Duodenal mucosa (tissue), 2 donors: ENCODE data around the gene PNMA6E.

Experiments
- H3K27ac ChIP-seq: one replicate; pipeline ENCODE4 v1.7.0; 2013; ENCODE audit warnings: low read depth, low read length
- H3K27me3 ChIP-seq, 2 donors: one replicate each; pipeline ENCODE4 v1.7.0; 2013; ENCODE audit warnings: low read length in 2 of 2, control low read depth in 1 of 2; ENCODE audit not compliant: insufficient read depth in 2 of 2, control insufficient read depth in 1 of 2
- H3K36me3 ChIP-seq, 2 donors: one replicate each; pipeline ENCODE4 v1.7.0; 2013; ENCODE audit warnings: low read length in 2 of 2, control low read depth in 1 of 2; ENCODE audit not compliant: insufficient read depth in 2 of 2, control insufficient read depth in 1 of 2
- H3K4me1 ChIP-seq, 2 donors: one replicate each; pipeline ENCODE4 v1.7.0; 2013; ENCODE audit warnings: low read length in 2 of 2, control low read depth in 1 of 2; ENCODE audit not compliant: insufficient read depth in 2 of 2, control insufficient read depth in 1 of 2
- H3K4me3 ChIP-seq, 2 donors: one replicate each; pipeline ENCODE4 v1.7.0; 2013; ENCODE audit warnings: low read length in 2 of 2, low read depth in 1 of 2
- H3K9ac ChIP-seq, 2 donors: one replicate each; pipeline ENCODE4 v1.7.0; 2013; ENCODE audit warnings: low read length in 2 of 2, low read depth in 1 of 2
- H3K9me3 ChIP-seq, 2 donors: one replicate each; pipeline ENCODE4 v1.7.0; 2013; ENCODE audit warnings: low read length in 2 of 2, control low read depth in 1 of 2; ENCODE audit not compliant: control insufficient read depth in 1 of 2

The PNMA6E gene

GRCh38 chrX:153401133-153401764, at the start of gene PNMA6E:
Gene PNMA6E, minus strand, starts transcription at chrX:153401350. Its CDS starts 2,501 bp downstream, at chrX:153398849.
- no peaks in the 10 kb centered on the region for H3K27me3 ChIP-seq
- no peaks in the 10 kb centered on the region for H3K9me3 ChIP-seq
- no peak within 1 kb of the TSS for H3K27ac ChIP-seq
- no peak within 1 kb of the TSS for H3K4me3 ChIP-seq
- H3K36me3 ChIP-seq: no peaks in the 10 kb centered on the region
- H3K9ac ChIP-seq: no peak within 1 kb of the TSS
- H3K4me1 ChIP-seq: no peaks in the 10 kb centered on the region

GRCh38 chrX:153450949-153451277, 49.8 kb upstream of the PNMA6E start:
- no peak overlapping the region for H3K9ac ChIP-seq
- no peak overlapping the region for H3K4me3 ChIP-seq
- no peaks in the 10 kb centered on the region for H3K9me3 ChIP-seq
- peaks cover 0 to 4% of the 10 kb centered on the region in 2 donors for H3K36me3 ChIP-seq
- H3K27me3 ChIP-seq: no peaks in the 10 kb centered on the region
- no peaks in the 10 kb centered on the region for H3K4me1 ChIP-seq
- no peak overlapping the region for H3K27ac ChIP-seq

GRCh38 chrX:153450114-153450948, 49.2 kb upstream of the PNMA6E start:
- H3K9me3 ChIP-seq: no peaks in the 10 kb centered on the region
- H3K36me3 ChIP-seq: peaks cover 0 to 4% of the 10 kb centered on the region in 2 donors
- no peak overlapping the region for H3K4me3 ChIP-seq
- no peak overlapping the region for H3K27ac ChIP-seq
- no peaks in the 10 kb centered on the region for H3K27me3 ChIP-seq
- H3K9ac ChIP-seq: no peak overlapping the region
- no peaks in the 10 kb centered on the region for H3K4me1 ChIP-seq

GRCh38 chrX:153449368-153450113, 48.4 kb upstream of the PNMA6E start:
- Histone ChIP-seq H3K9me3 (no peaks in the 10 kb centered on the region), H3K9ac (no peak overlapping the region), H3K4me1 (no peaks in the 10 kb centered on the region), H3K4me3 (no peak overlapping the region), H3K27me3 (no peaks in the 10 kb centered on the region), H3K36me3 (peaks cover 0 to 4% of the 10 kb centered on the region in 2 donors), H3K27ac (no peak overlapping the region)

- no peak overlapping the region for H3K4me3 ChIP-seq
- H3K27ac ChIP-seq: no peak overlapping the region
- H3K9ac ChIP-seq: no peak overlapping the region
- H3K9me3 ChIP-seq: no peaks in the 10 kb centered on the region
- peaks cover 0 to 4% of the 10 kb centered on the region in 2 donors for H3K36me3 ChIP-seq
- H3K27me3 ChIP-seq: no peaks in the 10 kb centered on the region
- H3K4me1 ChIP-seq: no peaks in the 10 kb centered on the region
These were observed 47.6 kb upstream of the PNMA6E start for GRCh38 chrX:153448556-153449367.

GRCh38 chrX:153447581-153447960, 46.4 kb upstream of the PNMA6E start:
- H3K36me3 ChIP-seq: peaks cover 0 to 4% of the 10 kb centered on the region in 2 donors
- no peaks in the 10 kb centered on the region for H3K27me3 ChIP-seq
- no peaks in the 10 kb centered on the region for H3K9me3 ChIP-seq
- no peak overlapping the region for H3K9ac ChIP-seq
- H3K4me3 ChIP-seq: no peak overlapping the region
- no peaks in the 10 kb centered on the region for H3K4me1 ChIP-seq
- no peak overlapping the region for H3K27ac ChIP-seq

- Histone ChIP-seq H3K9me3 (no peaks in the 10 kb centered on the region), H3K4me1 (no peaks in the 10 kb centered on the region), H3K9ac (no peak overlapping the region), H3K36me3 (peaks cover 0 to 4% of the 10 kb centered on the region in 2 donors), H3K27ac (no peak overlapping the region), H3K4me3 (no peak overlapping the region), H3K27me3 (no peaks in the 10 kb centered on the region)
These were observed 45.9 kb upstream of the PNMA6E start for GRCh38 chrX:153446950-153447580.

- H3K4me3 ChIP-seq: no peak overlapping the region
- H3K9ac ChIP-seq: no peak overlapping the region
- no peaks in the 10 kb centered on the region for H3K4me1 ChIP-seq
- H3K27me3 ChIP-seq: no peaks in the 10 kb centered on the region
- H3K36me3 ChIP-seq: peaks cover 0 to 4% of the 10 kb centered on the region in 2 donors
- no peaks in the 10 kb centered on the region for H3K9me3 ChIP-seq
- H3K27ac ChIP-seq: no peak overlapping the region
These were observed 45.4 kb upstream of the PNMA6E start for GRCh38 chrX:153446636-153446936.

- Histone ChIP-seq H3K4me3 (no peak within 1 kb of the TSS), H3K36me3 (peaks cover 0 to 4% of the 10 kb centered on the region in 2 donors), H3K4me1 (no peaks in the 10 kb centered on the region)
These were observed 44.9 kb upstream of the PNMA6E start, which contains the start of gene TREX2 for GRCh38 chrX:153445856-153446635. Gene TREX2, minus strand, starts transcription at chrX:153446056. Its CDS starts 626 bp downstream, at chrX:153445430.

More at GRCh38 chrX:153445856-153446635, 44.9 kb upstream of the PNMA6E start, which contains the start of gene TREX2:
- Histone ChIP-seq H3K9ac (no peak within 1 kb of the TSS), H3K9me3 (no peaks in the 10 kb centered on the region), H3K27me3 (no peaks in the 10 kb centered on the region), H3K27ac (no peak within 1 kb of the TSS)
